Liver (tissue), 3 donors: ENCODE results near the gene RRAS2.

ENCODE experiments used
- HNF4G ChIP-seq: IDR thresholded peaks from 2 replicates; pipeline ENCODE4 v1.6.1; 2016; ENCODE audit warnings: antibody characterized with exemption
- RXRA ChIP-seq, 2 donors: IDR thresholded peaks; 2 replicates each; pipeline ENCODE4 v1.6.1; 2017 to 2018; ENCODE audit warnings: antibody characterized with exemption in 2 of 2, mild to moderate bottlenecking in 1 of 2
- SP1 ChIP-seq: IDR thresholded peaks from 2 replicates; pipeline ENCODE4 v1.6.1; 2018; ENCODE audit warnings: antibody characterized with exemption, mild to moderate bottlenecking
- TF ChIP-seq, protein P1 (sequence below): fragments of 150-350 bp; IDR thresholded peaks from 2 replicates; pipeline ENCODE4 v1.5.1; 2017; ENCODE audit warnings: improper control_type of control experiment, low read depth, low read length; ENCODE audit not compliant: missing input control
- donor health status: healthy.
- donor health status: healthy.

DNA sequence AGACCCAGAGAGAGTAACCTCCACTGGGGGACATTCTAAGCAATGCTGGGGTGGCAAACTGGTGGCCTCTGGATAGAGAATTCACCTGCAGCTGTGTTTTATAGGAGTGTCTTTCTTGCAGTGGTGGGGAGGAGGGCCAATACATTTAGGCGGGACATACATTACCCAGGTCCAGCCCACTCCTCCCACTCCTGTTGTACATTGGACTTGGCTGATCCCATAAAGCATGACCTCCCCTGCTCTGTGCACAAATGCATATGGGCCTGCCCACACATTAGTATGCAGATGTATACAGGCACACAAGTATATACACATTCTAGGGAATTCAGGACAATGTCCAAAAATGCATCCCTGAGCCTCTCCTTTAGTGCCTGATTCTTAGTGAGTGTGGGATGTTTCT, 99.1 kb downstream of the RRAS2 start:
- TF ChIP-seq, protein P1, sequence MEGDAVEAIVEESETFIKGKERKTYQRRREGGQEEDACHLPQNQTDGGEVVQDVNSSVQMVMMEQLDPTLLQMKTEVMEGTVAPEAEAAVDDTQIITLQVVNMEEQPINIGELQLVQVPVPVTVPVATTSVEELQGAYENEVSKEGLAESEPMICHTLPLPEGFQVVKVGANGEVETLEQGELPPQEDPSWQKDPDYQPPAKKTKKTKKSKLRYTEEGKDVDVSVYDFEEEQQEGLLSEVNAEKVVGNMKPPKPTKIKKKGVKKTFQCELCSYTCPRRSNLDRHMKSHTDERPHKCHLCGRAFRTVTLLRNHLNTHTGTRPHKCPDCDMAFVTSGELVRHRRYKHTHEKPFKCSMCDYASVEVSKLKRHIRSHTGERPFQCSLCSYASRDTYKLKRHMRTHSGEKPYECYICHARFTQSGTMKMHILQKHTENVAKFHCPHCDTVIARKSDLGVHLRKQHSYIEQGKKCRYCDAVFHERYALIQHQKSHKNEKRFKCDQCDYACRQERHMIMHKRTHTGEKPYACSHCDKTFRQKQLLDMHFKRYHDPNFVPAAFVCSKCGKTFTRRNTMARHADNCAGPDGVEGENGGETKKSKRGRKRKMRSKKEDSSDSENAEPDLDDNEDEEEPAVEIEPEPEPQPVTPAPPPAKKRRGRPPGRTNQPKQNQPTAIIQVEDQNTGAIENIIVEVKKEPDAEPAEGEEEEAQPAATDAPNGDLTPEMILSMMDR: no peak
- TF ChIP-seq SP1: no peak
- no peak for TF ChIP-seq HNF4G
- no peak for TF ChIP-seq RXRA (IDR thresholded peaks at IDR 0.05)
